Large intestine (tissue), 3 donors: Measurements from ENCODE around the gene TSPAN15. TPM values are rescaled to one million over a fixed set of nuclear protein-coding genes. Genes with fewer than 3 reads are reported as not detected.

Source experiments
- DNase-seq, 2 donors: peaks; one replicate each; pipeline versions ENCODE4 v3.0.0 to v3.0.0-alpha.2; 2013
- H3K27ac ChIP-seq: one replicate; pipeline ENCODE4 v1.5.1; 2013; ENCODE audit warnings: low read length
- H3K27me3 ChIP-seq: 2 replicates; pipeline ENCODE4 v1.6.1; 2013; ENCODE audit warnings: low read length; ENCODE audit not compliant: control insufficient read depth, insufficient read depth
- H3K36me3 ChIP-seq: 2 replicates; pipeline ENCODE4 v1.6.1; 2013; ENCODE audit warnings: low read length; ENCODE audit not compliant: control insufficient read depth, insufficient read depth
- H3K4me1 ChIP-seq: one replicate; pipeline ENCODE4 v1.6.1; 2013; ENCODE audit warnings: low read length; ENCODE audit not compliant: control insufficient read depth, insufficient read depth
- H3K4me3 ChIP-seq: one replicate; pipeline ENCODE4 v1.5.1; 2013; ENCODE audit warnings: low read length
- H3K9me3 ChIP-seq: one replicate; pipeline ENCODE4 v1.6.1; 2013; ENCODE audit warnings: mild to moderate bottlenecking, low read depth, low read length, moderate library complexity; ENCODE audit not compliant: control insufficient read depth
- WGBS: methylation state at CpG from one replicate; pipeline ENCODE4 v1.1.5; 2013; ENCODE audit warnings: low lambda C conversion rate; ENCODE audit not compliant: insufficient coverage; 5-methylcytosine and 5-hydroxymethylcytosine counted together
- polyA plus RNA-seq: library from polyadenylated mRNA; unstranded; fragments of 120-200 nt; gene quantifications from one replicate; pipeline ENCODE4 v1.2.1, GENCODE V29; 2013

The TSPAN15 gene
- polyA plus RNA-seq, 1 donor, result 37.9 TPM

DNA sequence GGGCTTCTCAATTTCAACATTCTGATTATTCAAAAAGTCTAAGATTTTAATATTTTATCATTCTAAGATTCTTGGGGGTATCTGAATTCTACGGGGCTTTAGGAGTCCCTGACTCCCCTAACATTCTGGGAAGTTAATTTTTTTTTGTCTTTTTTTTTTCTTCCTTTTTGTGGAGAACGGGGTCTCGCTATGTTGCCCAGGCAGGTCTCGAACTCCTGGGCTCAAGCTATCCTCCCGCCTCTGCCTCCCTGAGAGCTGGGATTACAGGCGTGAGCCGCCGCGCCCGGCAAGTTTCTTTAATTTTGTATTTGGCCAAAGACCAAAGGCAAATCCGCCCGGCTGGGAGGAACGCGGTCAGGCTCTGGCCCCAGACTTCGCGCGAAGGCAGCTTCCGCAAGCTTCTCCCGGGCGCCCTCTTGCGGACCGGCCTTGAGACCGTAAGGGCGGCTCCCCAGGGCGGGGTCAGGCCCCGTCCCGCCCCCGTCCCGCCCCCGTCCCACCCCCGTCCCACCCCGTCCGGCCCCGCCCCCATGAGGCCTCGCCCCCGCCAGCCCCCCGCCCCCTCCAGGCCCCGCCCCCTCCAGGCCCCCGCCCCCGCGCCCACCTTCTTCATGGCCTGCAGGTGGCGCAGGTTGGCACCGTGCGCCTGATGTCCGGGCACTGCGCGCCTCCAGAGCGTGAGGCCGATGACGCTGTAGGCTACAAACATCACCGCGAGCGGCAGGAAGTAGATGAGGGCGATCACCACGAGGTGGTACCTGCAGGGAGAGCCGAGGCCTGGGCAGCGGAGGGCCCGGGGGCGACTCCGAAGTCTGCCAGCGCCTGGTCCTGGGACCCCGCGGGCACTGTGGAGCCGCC is 42.7 kb upstream of the TSPAN15 start:
- H3K27me3 ChIP-seq, result no peaks in the 10 kb centered on the region
- H3K9me3 ChIP-seq, result no peaks in the 10 kb centered on the region
- peak overlapping the region; percentile 17 for H3K4me3 ChIP-seq
- H3K27ac ChIP-seq, result peak overlapping the region; percentile 58
- WGBS, result no CpG with 5 or more reads among the region's 64 CpGs
- no peaks in the 10 kb centered on the region for H3K36me3 ChIP-seq
- DNase-seq, result peak; percentile 89 to 92
- H3K4me1 ChIP-seq, result peaks cover 7% of the 10 kb centered on the region

DNA sequence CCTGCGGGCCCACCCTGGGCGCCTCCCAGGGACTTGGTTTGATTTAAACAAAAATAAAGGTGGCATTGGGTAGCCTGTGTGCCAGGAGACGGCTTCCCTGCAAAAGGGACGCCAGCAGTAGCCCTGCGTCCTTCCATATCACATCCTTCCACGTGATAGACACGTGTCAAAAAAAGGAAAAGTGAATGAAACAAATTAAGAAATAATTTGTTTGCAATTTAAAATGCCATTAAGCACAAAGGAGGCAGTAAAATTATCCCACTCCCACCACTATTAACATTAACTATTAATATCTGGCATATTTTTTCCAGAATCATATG is 42.1 kb upstream of the TSPAN15 start:
- peak overlapping the region; percentile 58 for H3K27ac ChIP-seq
- H3K9me3 ChIP-seq, result no peaks in the 10 kb centered on the region
- H3K4me3 ChIP-seq, result peak overlapping the region; percentile 17
- no peaks in the 10 kb centered on the region for H3K27me3 ChIP-seq
- 47% methylated on average over 4 of the region's 7 CpGs for WGBS
- peaks cover 7% of the 10 kb centered on the region for H3K4me1 ChIP-seq
- H3K36me3 ChIP-seq, result no peaks in the 10 kb centered on the region
- DNase-seq, result no peak

DNA sequence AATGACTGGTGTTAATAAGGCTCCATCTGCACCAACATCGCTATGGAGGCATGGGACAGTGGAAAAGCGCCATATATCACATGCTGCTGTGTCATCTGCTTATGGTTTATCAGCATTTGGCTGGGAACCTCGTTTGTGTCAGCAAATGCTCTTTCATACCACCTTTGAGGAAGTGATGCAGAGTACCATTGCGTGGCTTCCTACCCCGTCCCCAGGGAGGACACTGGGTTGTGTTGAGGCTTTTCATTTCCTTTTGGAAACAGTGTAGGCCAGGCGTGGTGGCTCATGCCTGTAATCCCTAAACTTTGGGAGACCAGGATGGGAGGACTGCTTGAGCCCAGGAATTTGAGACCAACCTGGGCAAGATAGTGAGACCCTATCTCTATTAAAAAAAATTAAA is 41.3 kb upstream of the TSPAN15 start:
- H3K27me3 ChIP-seq, result no peaks in the 10 kb centered on the region
- H3K9me3 ChIP-seq, result no peaks in the 10 kb centered on the region
- H3K27ac ChIP-seq, result no peak overlapping the region
- DNase-seq, result no peak
- no peak overlapping the region for H3K4me3 ChIP-seq
- no peaks in the 10 kb centered on the region for H3K36me3 ChIP-seq
- no CpG with 5 or more reads among the region's 6 CpGs for WGBS
- H3K4me1 ChIP-seq, result peaks cover 7% of the 10 kb centered on the region

DNA sequence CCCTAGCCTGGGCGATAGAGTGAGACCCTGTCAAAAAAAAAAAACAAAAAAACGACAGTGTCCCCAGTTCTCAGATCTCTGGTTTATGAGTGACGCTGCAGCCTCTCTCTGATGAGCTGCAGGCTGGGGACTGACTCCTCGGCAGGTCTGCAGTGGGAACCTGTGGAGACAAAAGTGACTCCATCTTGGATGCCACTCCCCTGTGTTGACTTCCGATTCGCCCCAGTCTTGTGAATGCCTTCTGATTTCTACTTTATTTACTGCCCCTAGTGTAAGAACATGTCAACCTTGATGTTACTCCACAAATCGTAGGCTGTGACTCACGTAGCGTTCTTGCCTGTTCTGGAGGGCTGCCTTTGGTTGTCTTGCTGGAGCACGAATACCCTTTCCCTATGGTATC is 40.8 kb upstream of the TSPAN15 start:
- peaks cover 7% of the 10 kb centered on the region for H3K4me1 ChIP-seq
- no peak overlapping the region for H3K27ac ChIP-seq
- DNase-seq, result no peak
- H3K36me3 ChIP-seq, result no peaks in the 10 kb centered on the region
- WGBS, result no CpG with 5 or more reads among the region's 10 CpGs
- no peaks in the 10 kb centered on the region for H3K9me3 ChIP-seq
- H3K4me3 ChIP-seq, result no peak overlapping the region
- no peaks in the 10 kb centered on the region for H3K27me3 ChIP-seq

- Histone ChIP-seq H3K4me3 (no peak overlapping the region), H3K36me3 (no peaks in the 10 kb centered on the region), H3K4me1 (peaks cover 7% of the 10 kb centered on the region), H3K27ac (no peak overlapping the region), H3K27me3 (no peaks in the 10 kb centered on the region), H3K9me3 (no peaks in the 10 kb centered on the region)
- 100% methylated on average over 1 of the region's 4 CpGs for WGBS
- no peak for DNase-seq
These were observed 39.8 kb upstream of the TSPAN15 start for GRCh38 chr10:69411476-69411875.

- no peak overlapping the region for H3K27ac ChIP-seq
- H3K27me3 ChIP-seq, result no peaks in the 10 kb centered on the region
- no peaks in the 10 kb centered on the region for H3K36me3 ChIP-seq
- DNase-seq, result no peak
- no CpG with 5 or more reads among the region's 3 CpGs for WGBS
- H3K9me3 ChIP-seq, result no peaks in the 10 kb centered on the region
- no peak overlapping the region for H3K4me3 ChIP-seq
- H3K4me1 ChIP-seq, result peaks cover 7% of the 10 kb centered on the region
These were observed 39.0 kb upstream of the TSPAN15 start for GRCh38 chr10:69412232-69412790.

- no peaks in the 10 kb centered on the region for H3K36me3 ChIP-seq
- peak in 1 of 2 donors; percentile 46 for DNase-seq
- no peaks in the 10 kb centered on the region for H3K27me3 ChIP-seq
- peaks cover 15% of the 10 kb centered on the region for H3K4me1 ChIP-seq
- H3K4me3 ChIP-seq, result no peak overlapping the region
- no peak overlapping the region for H3K27ac ChIP-seq
- no CpG with 5 or more reads among the region's 13 CpGs for WGBS
- no peaks in the 10 kb centered on the region for H3K9me3 ChIP-seq
These were observed 37.9 kb upstream of the TSPAN15 start for GRCh38 chr10:69413221-69413865.

GRCh38 chr10:69414036-69415018 is 36.9 kb upstream of the TSPAN15 start:
- Histone ChIP-seq H3K4me1 (peaks cover 18% of the 10 kb centered on the region), H3K27ac (no peak overlapping the region), H3K36me3 (no peaks in the 10 kb centered on the region), H3K9me3 (no peaks in the 10 kb centered on the region), H3K4me3 (no peak overlapping the region), H3K27me3 (no peaks in the 10 kb centered on the region)
- no CpG with 5 or more reads among the region's 20 CpGs for WGBS
- no peak for DNase-seq

DNA sequence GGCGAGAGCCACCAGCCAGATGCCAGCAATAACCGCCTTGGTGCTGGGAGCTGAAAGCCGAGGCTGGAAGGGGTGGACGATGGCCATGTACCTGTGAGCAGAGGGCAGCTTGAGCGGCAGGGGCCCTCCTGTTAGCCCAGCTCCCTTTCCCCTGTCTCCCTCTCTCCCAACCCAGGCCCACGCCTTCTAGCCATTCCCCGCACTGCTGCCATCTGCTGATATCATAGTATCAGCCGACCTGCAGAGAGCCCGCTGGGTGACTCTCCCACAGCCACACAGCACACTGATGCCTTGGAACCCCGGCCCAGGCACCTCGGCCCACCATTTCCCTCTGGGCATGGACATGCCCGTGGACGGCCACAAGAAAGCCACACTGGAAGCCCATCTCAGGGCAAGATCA is 36.2 kb upstream of the TSPAN15 start:
- Histone ChIP-seq H3K27me3 (no peaks in the 10 kb centered on the region), H3K4me3 (no peak overlapping the region), H3K36me3 (no peaks in the 10 kb centered on the region), H3K4me1 (peaks cover 25% of the 10 kb centered on the region), H3K9me3 (no peaks in the 10 kb centered on the region), H3K27ac (no peak overlapping the region)
- WGBS, result no CpG with 5 or more reads among the region's 13 CpGs
- DNase-seq, result no peak

DNA sequence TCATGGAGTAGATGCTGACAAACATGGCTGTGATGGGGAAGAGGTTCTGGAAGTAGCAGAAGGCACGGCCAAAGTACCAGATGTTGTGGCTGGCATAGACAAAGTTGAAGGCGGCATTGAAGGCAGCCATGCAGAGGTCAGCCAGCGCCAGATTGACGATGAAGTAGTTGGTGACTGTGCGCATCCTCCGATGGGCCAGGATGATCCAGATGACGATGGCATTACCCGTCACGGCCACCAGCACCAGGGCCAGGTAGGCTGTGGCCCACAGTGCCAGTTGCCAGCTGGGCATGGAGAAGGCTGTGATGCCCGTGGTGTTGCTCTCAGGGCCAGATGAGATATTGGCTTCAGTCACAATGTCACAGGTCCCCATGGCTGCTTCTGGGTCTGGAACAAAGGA is 35.3 kb upstream of the TSPAN15 start:
- no CpG with 5 or more reads among the region's 10 CpGs for whole genome bisulfite sequencing
- DNase-seq, result no peak
- Histone ChIP-seq H3K9me3 (no peaks in the 10 kb centered on the region), H3K27ac (no peak overlapping the region), H3K4me1 (peaks cover 26% of the 10 kb centered on the region), H3K4me3 (peak overlapping the region; percentile 16), H3K27me3 (no peaks in the 10 kb centered on the region), H3K36me3 (no peaks in the 10 kb centered on the region)
